RWPE1 (cell line): Measurements from ENCODE around the gene CCL24.
"Not testable (repeated sequence)": the region's sequence is repeated elsewhere in the genome, so short reads cannot be mapped to it uniquely, and the experiment has no call there.

Experiments
- CTCF ChIA-PET: fragments of 350-600 bp; sonication (Branson Sonifier 250); formaldehyde crosslinking; extraction: SDS; loops from one replicate; lab custom pipeline; 2021; lab: Yijun Ruan, JAX
- POLR2A ChIA-PET: fragments of 400-600 bp; formaldehyde crosslinking; extraction: SDS; loops from one replicate; lab custom pipeline; 2020; ENCODE audit warnings: antibody characterized with exemption; ENCODE audit not compliant: low non-redundant PET; lab: Yijun Ruan, JAX
- DNase-seq: peaks from one replicate; pipeline ENCODE4 v3.0.0; 2012; ENCODE audit warnings: low spot score
- H3K27ac ChIP-seq: fragments of 450-650 bp; 2 replicates; pipeline ENCODE4 v1.5.1; 2017
- CTCF ChIP-seq: fragments of 450-650 bp; conservative IDR thresholded peaks from 2 replicates; pipeline ENCODE4 v1.5.1; 2017; ENCODE audit warnings: low read depth, mild to moderate bottlenecking

CCL24 gene

GRCh38 chr7:75771224-75771623 lies 42.4 kb downstream of the CCL24 start:
- CTCF ChIA-PET, result interaction anchor here (0.6 kb wide), 1 partner anchor 303 kb away, joined by 3 read pairs; no protein-coding TSS in a partner anchor
- TF ChIP-seq CTCF, result no peak
- POLR2A ChIA-PET, result no interaction called here
- no peak for DNase-seq
- H3K27ac ChIP-seq, result no peak overlapping the region

- POLR2A ChIA-PET, result no interaction called here
These were observed 51.2 kb downstream of the CCL24 start for GRCh38 chr7:75762350-75762917.

GRCh38 chr7:75761801-75762200 lies 51.8 kb downstream of the CCL24 start:
- CTCF ChIA-PET, result interaction anchor here (0.5 to 1.6 kb wide), 6 partner anchors 8 to 510 kb away, joined by 3 to 8 read pairs (median 4); no protein-coding TSS in a partner anchor
- H3K27ac ChIP-seq, POLR2A ChIA-PET, DNase-seq: not testable (repeated sequence)

More at GRCh38 chr7:75762350-75762917, 51.2 kb downstream of the CCL24 start:
- no peak overlapping the region for H3K27ac ChIP-seq
- CTCF ChIA-PET, result interaction anchor here (0.5 to 1.6 kb wide), 8 partner anchors 9 to 509 kb away, joined by 3 to 7 read pairs (median 4); no protein-coding TSS in a partner anchor
- peak; percentile 86 for DNase-seq
- TF ChIP-seq CTCF, result peak; percentile 88
